Naive thymus-derived CD4-positive, alpha-beta T cell (primary cell): ENCODE data around the gene ANKS6. TPM values are rescaled to one million over a fixed set of nuclear protein-coding genes. Genes with fewer than 3 reads are reported as not detected.
"Not testable (repeated sequence)": the region's sequence is repeated elsewhere in the genome, so short reads cannot be mapped to it uniquely, and the experiment has no call there.

Experiments used
- ATAC-seq: fragments of 150-1000 bp; cut with Tn5 transposase; 2 replicates; pipeline ENCODE4 v1.10.0; 2021; ENCODE audit warnings: mild to moderate bottlenecking, moderate library complexity
- CTCF ChIA-PET: fragments of 350-600 bp; sonication (Branson Sonifier 250); formaldehyde crosslinking; loops from one replicate; lab custom pipeline; 2021; ENCODE audit warnings: antibody characterized with exemption; lab: Charles Lee
- POLR2A ChIA-PET: fragments of 350-600 bp; sonication (Branson Sonifier 250); formaldehyde crosslinking; loops from one replicate; lab custom pipeline; 2021; ENCODE audit warnings: antibody characterized with exemption, inconsistent platforms; lab: Charles Lee
- DNase-seq, 9 donors: peaks; one replicate each; pipeline versions ENCODE4 v3.0.0 to v3.0.0-alpha.2; 2020 to 2022; ENCODE audit warnings: mixed read lengths in 1 of 9
- H3K27ac ChIP-seq: one replicate; pipeline ENCODE4 v1.7.0; 2013; ENCODE audit warnings: mild to moderate bottlenecking, low read depth, low read length, moderate library complexity
- H3K27me3 ChIP-seq, 2 donors: one replicate each; pipeline ENCODE4 v1.7.0; 2013; ENCODE audit warnings: low read length in 2 of 2, mild to moderate bottlenecking in 2 of 2, moderate library complexity in 2 of 2; ENCODE audit not compliant: control insufficient read depth in 2 of 2, insufficient read depth in 2 of 2
- H3K36me3 ChIP-seq, 3 experiments: 1 replicate in 2 of 3; 2 replicates in 1 of 3; pipeline ENCODE4 v1.7.0; 2013; ENCODE audit warnings: low read length in 3 of 3, mild to moderate bottlenecking in 3 of 3, moderate library complexity in 1 of 3; ENCODE audit not compliant: insufficient read depth in 3 of 3, control insufficient read depth in 2 of 3
- H3K4me1 ChIP-seq, 2 donors: one replicate each; pipeline ENCODE4 v1.7.0; 2013; ENCODE audit warnings: low read length in 2 of 2, mild to moderate bottlenecking in 2 of 2, moderate library complexity in 1 of 2; ENCODE audit not compliant: control insufficient read depth in 2 of 2, insufficient read depth in 2 of 2
- H3K4me3 ChIP-seq: 2 replicates; pipeline ENCODE4 v1.7.0; 2013; ENCODE audit warnings: mild to moderate bottlenecking, low read length
- H3K9me3 ChIP-seq, 3 experiments: 1 replicate in 2 of 3; 2 replicates in 1 of 3; pipeline ENCODE4 v1.7.0; 2013; ENCODE audit warnings: low read length in 3 of 3; ENCODE audit not compliant: control insufficient read depth in 2 of 3
- H3K27ac Mint-ChIP-seq, 9 donors: one replicate each; pipeline ENCODE4 v1.8.0; 2020 to 2022; ENCODE audit warnings: mixed read lengths in 9 of 9, mild to moderate bottlenecking in 8 of 9, moderate library complexity in 5 of 9, inconsistent platforms in 2 of 9
- H3K27me3 Mint-ChIP-seq, 5 donors: one replicate each; pipeline ENCODE4 v1.8.0; 2021 to 2022; ENCODE audit warnings: mixed read lengths in 5 of 5, mild to moderate bottlenecking in 1 of 5
- H3K36me3 Mint-ChIP-seq, 5 donors: one replicate each; pipeline ENCODE4 v1.8.0; 2020 to 2022; ENCODE audit warnings: mixed read lengths in 5 of 5, mild to moderate bottlenecking in 3 of 5, inconsistent platforms in 1 of 5
- H3K4me1 Mint-ChIP-seq, 7 donors: one replicate each; pipeline ENCODE4 v1.8.0; 2020 to 2022; ENCODE audit warnings: mixed read lengths in 7 of 7, mild to moderate bottlenecking in 3 of 7, inconsistent platforms in 1 of 7
- H3K4me3 Mint-ChIP-seq, 10 donors: one replicate each; pipeline ENCODE4 v1.8.0; 2020 to 2022; ENCODE audit warnings: mild to moderate bottlenecking in 10 of 10, mixed read lengths in 10 of 10, moderate library complexity in 6 of 10, inconsistent platforms in 2 of 10
- H3K9me3 Mint-ChIP-seq, 11 donors: one replicate each; pipeline ENCODE4 v1.8.0; 2020 to 2022; ENCODE audit warnings: mixed read lengths in 11 of 11, mild to moderate bottlenecking in 4 of 11, inconsistent platforms in 1 of 11, moderate library complexity in 1 of 11
- intact Hi-C, 2 donors: fragments of 100-400 bp; cut with micrococcal nuclease; formaldehyde crosslinking; loops; one replicate each; pipeline ENCODE4 v1.15.1; 2023
- polyA plus RNA-seq, 2 donors: library from polyadenylated mRNA; unstranded; fragments of 300-500 nt; fragmentation: Illumina TruSeq; gene quantifications; one replicate each; pipeline ENCODE4 v1.2.3, GENCODE V29; 2021
- total RNA-seq, 6 experiments: library from RNA in 5 of 6; stranded (reverse) in 5 of 6; gene quantifications; 1 replicate in 5 of 6; 2 replicates in 1 of 6; pipeline ENCODE4 v1.2.3 and lab custom pipeline; 2021 to 2026

Gene ANKS6
- total and polyA plus RNA-seq, 7 experiments from 2014 or later: 5.0 to 18.4 (median 12.2) TPM

DNA sequence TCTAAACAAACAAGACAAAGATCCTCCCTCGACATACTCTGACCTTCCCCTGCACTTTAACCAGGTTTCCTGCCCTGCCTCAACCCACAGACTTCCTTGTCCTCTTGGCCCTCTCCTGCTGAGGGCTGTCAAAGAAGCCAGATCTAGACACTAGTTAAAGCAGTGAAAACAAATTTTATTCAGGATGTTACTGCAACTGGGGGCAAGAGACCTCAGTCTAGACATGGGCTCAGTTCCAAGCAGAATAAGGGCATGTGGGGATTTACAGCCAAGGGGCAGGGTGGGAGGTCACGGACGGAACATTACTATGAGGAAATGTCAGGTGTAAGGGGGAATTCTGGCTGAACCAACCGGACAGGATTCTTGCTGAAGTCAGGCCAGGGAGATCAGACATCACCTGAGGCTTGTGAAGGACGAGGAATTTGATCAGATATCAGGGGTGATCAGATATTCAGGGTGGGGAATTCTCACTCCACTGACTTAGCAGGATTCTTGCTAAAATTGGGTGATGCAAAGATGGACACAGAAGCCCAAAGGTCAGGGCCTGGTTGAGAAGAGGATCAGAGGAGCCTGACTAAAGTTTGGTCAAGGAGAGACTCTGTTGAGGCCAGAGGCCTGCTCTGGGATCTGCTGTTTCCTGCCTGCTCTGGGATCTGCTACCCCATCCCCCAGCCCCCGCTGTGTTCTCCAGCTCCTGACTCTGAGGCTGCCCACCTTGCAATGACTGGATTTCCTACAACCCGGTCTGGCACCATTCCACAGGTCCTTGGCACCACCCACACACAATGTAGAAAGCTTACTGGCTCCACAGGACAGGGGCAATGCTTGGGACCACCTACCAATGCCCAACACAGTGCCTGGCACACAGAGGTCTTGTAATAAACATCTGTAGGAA is 109.1 kb downstream of the ANKS6 start:
- Mint-ChIP-seq H3K27me3 (peaks cover 0 to 10% (median 0%) of the 10 kb centered on the region in 5 donors), H3K36me3 (no peaks in the 10 kb centered on the region), H3K27ac (no peak overlapping the region), H3K4me1 (peaks cover 0 to 5% (median 0%) of the 10 kb centered on the region in 7 donors), H3K9me3 (peaks cover 0 to 2% (median 0%) of the 10 kb centered on the region in 11 donors), H3K4me3 (no peak overlapping the region)
- DNase-seq (no peak), ATAC-seq (no peak)
- intact Hi-C loops: no loop called here
- Histone ChIP-seq H3K27me3 (no peaks in the 10 kb centered on the region), H3K9me3 (no peaks in the 10 kb centered on the region), H3K4me1 (no peaks in the 10 kb centered on the region), H3K36me3 (no peaks in the 10 kb centered on the region), H3K27ac (no peak overlapping the region), H3K4me3 (no peak overlapping the region)
- POLR2A ChIA-PET: no interaction called here
- CTCF ChIA-PET: no interaction called here

DNA sequence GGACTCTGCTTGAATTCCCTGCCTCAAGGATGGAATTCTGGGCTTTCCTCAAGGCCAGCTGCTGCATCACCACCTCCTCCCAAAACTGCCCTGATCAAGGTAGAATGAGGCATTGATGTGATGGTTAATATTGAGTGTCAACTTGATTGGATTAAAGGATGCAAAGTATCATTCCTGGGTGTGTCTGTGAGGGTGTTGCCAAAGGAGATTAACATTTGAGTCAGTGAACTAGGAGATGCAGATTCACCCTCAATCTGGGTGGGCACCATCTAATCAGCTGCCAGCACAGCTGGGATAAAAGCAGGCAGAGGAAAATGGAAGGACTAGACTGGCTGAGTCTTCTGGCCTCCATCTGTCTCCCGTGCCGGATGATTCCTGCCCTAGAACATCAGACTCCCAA is 111.5 kb downstream of the ANKS6 start:
- H3K9me3 ChIP-seq, H3K27ac ChIP-seq, ATAC-seq, H3K27me3 Mint-ChIP-seq, H3K9me3 Mint-ChIP-seq, POLR2A ChIA-PET, H3K27me3 ChIP-seq, H3K36me3 ChIP-seq, H3K4me3 Mint-ChIP-seq, DNase-seq, H3K4me1 ChIP-seq, H3K4me1 Mint-ChIP-seq, H3K4me3 ChIP-seq, intact Hi-C loops, H3K36me3 Mint-ChIP-seq, H3K27ac Mint-ChIP-seq: not testable (repeated sequence)
- CTCF ChIA-PET: interaction anchor here (0.6 kb wide), 1 partner anchor 51 kb away, joined by 3 read pairs; no protein-coding TSS in a partner anchor

Other genes starting within 250 kb of the ANKS6 start
- not detected for gene GABBR2, start 87.6 kb downstream of the ANKS6 start, total RNA-seq
- not detected for gene GABBR2, start 87.6 kb downstream of the ANKS6 start, polyA plus RNA-seq
- 10 to 100 TPM in 4 of 5 experiments, 1 to 10 TPM in 1; 6.2 to 14.3 (median 11.4) TPM for gene GALNT12, start 11.1 kb upstream of the ANKS6 start, total RNA-seq
- 1 to 10 TPM; 3.1 to 4.3 TPM for gene GALNT12, start 11.1 kb upstream of the ANKS6 start, polyA plus RNA-seq
- gene COL15A1, start 147.4 kb upstream of the ANKS6 start, total RNA-seq: under 1 TPM in 2 of 5 experiments, not detected in 3; 0.05 to 0.31 TPM
- gene COL15A1, start 147.4 kb upstream of the ANKS6 start, polyA plus RNA-seq: not detected